ENCODE data around the gene QPCT.
"Not testable (repeated sequence)": the region's sequence is repeated elsewhere in the genome, so short reads cannot be mapped to it uniquely, and the experiment has no call there.

The QPCT gene

DNA sequence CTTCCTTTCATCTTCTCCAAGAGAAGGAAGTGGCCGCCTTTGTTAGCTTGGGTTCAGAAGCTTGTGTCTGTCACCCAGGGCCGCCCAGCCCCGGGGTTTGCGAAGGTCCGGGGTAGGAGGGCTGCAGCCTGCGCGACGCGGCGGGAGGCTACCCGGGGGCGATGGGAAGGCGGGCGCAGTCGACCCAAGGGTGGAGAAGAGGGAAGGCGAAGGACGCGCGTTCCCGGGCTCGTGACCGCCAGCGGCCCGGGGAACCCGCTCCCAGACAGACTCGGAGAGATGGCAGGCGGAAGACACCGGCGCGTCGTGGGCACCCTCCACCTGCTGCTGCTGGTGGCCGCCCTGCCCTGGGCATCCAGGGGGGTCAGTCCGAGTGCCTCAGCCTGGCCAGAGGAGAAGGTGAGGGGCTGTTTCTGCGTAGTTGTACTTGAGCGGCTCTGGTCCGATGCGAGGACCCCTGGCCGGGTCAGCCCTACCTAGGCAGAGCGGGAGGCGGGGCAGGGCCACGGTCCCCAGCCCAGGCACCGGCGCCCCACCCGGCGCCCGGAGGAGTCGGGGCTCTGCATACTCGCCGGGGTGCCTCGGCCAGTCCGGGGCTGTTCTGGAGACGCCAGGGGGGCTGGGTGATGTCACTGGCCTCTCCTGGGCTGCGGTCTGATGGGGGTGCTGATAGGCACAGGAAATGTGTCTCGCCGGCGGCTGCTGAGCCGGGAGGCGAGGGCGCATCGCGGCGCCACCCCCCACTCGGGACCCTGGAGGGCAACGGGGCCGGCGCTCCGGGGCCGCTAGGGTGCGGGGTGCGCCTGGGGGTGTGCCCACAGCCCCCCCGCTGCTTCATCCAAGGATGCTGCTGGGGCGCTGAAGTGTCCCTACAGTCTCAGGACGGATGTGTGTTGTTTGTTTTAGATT is at the start of gene QPCT:
TSS of gene QPCT (plus strand) at position 178 of the 909 bp plus-strand sequence. CDS start at position 280, 102 bp downstream.
- peak; percentile 64 for DNase-seq

DNA sequence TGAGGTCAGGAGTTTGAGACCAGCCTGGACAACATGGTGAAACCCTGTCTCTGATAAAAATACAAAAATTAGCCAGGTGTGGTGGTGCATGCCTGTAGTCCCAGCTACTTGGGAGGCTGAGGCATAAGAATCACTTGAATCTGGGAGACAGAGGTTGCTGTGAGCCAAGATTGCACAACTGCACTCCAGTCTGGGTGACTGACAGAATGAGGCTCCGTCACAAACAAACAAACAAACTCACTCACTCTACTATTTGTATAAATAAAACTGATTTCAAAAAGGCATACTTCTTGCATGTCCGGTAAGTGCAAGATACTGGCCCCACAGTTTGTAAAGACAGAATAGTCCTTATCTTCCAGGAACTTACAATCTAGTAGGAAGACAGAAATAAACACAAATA is 49.6 kb upstream of the QPCT start:
- not testable (repeated sequence) for DNase-seq

DNA sequence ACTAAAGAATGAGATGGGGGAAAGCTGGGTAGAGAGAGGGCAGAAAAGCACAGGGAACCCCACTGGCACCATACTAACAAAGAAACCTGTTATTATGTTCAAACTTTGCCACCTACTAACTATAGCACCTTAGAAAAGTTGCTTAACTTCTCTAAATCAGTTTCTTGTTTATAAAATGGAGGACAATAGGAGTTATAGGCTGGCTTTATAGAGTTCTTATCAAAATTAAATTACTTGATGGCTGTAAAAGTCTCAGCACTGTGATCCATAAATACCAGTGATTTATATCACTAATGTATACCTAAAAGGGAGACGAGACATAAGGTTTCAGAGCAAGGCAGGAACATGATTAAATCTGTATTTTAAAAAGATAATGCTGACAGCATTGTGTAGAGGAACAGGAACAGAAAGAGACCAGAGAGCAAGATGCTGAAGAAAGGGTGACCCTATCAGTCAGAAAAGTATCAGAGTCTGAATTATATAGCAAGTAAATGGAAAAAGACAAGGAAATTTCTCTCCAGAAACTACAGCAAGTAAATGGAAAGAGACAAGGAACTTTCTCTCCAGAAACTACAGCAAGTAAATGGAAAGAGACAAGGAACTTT is 48.9 kb upstream of the QPCT start:
- no peak for DNase-seq

DNA sequence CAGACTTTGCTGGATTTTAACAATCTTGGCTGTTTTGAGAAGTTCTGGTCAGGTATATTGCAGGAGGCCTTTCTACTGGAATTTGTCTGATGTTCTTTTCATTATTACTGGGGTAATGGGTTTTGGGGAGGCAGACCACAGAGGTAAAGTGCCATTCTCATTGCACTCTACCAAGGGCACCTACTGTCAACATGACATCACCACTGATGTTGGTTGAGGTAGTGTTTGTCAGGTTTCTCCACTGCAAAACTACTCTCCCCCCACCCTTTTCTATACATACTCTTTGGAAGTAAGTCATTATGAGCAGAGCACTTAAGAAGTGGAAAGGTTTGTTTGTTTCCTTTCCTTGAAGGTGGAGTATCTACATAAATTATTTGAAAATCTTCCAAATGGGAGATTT is 46.8 kb upstream of the QPCT start:
- DNase-seq: no peak

DNA sequence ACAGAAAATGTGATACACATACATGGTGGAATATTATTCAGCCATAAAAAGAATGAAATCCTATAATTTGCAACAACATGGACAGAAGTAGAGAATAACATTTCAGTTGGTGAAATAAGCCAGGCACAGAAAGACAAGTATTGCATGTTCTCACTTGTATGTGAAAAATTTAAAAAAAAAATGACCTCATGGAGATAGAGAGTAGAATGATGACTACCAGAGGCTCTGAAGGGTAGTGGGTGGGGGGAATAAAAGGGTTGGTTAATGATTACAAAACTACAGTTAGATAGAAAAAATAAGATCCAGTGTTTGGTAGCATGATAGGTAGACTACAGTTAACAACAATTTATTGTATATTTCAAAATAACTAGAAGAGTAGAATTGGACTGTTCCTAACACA is 44.3 kb upstream of the QPCT start:
- no peak for DNase-seq

DNA sequence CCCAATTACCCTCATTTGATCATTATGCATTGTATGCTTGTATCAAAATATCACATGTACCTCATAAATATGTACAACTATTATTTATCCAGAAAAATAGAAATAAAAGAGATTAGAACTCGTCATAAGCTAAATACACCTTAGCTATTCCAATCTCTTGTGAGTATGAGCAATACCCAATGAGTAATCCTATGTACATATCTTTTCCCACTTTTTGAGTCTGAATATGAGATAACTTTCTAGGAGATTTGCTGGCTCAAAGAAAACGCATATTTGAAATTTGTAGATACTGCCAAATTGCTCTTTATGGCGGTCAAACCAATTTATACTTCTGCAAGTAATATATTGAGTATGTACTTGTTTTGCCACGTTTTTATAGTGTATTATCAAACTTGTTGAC is 43.9 kb upstream of the QPCT start:
- no peak for DNase-seq

DNA sequence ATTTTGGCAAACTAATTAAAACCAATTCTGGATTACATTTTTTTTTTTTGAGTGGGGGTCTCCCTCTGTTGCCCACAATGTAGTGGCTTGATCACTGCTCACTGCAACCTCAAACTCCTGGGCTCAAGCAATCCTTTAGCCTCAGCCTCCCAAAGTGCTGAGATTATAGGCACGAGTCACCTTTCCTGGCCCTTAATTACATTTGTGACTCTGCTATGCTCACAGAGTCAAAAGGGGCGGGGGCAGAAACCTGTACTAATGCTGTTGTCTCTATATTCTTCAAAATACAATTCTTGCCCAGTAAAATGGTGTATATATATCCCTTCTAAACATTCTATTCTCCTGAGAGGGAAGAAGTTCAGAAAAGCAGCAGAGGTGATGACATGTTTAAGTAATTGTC is 43.0 kb upstream of the QPCT start:
- no peak for DNase-seq

DNA sequence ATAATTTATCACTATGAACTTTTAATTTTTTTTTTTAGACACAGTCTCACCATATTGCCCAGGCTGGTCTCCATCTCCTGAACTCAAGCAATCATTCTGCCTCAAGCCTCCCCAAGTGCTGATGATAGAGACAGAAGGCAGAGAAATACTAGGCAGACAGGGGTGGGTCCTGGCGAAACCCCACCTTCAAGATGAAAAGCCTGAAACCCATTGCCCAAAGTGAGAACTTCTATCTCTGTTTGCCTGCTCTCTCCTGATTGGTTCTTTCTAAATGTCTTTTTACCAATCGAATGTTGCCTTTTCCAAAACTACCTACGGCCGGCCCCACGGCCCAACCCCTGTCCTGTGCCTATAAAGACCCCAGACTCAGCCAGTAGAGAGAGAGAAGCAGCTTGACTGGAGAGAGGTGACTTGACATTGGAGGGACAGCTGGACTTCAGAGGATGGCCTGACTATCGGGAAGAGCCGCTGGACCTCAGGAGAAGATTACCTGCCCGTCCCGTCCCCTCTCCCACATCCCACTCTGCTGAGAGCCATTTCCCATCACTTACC is 41.7 kb upstream of the QPCT start:
- no peak for DNase-seq

DNA sequence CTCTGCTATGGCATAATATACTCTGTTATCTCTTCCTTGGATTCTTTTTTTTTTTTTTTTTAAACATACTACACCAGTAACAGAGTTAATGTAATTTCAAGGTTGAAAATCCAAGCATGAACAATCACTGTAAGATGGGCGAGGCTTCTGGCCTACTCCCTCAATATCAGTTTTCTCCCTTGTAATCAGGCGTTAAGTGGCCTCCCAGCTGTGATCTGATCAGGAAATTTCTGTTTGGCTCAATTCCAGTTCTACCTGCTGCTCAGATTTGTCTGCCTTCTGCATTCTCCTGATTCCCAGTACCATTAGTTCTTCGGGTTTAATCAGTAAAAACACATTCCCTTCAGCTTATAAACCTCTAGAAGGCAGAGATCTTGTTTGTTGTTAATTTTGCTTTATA is 38.4 kb upstream of the QPCT start:
- DNase-seq: peak; percentile 71

DNA sequence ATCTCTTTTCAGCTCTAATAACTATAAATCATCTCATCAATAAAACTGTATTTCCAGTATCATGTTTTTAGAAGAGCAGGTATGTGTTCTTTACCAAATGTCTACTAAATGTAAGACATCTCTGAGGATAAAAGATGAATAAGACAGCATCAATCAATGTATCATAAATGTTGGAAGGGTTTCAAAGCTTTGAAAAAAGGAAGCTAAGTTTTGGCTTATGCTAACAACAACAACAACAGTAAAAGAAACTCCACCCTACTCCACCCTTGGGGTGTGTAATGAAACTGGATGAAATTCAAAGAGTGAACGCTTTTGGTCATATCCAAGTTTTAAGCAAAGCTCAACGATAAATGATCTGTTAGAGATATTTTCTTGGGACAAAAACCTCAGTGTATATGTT is 36.9 kb upstream of the QPCT start:
- no peak for DNase-seq

DNA sequence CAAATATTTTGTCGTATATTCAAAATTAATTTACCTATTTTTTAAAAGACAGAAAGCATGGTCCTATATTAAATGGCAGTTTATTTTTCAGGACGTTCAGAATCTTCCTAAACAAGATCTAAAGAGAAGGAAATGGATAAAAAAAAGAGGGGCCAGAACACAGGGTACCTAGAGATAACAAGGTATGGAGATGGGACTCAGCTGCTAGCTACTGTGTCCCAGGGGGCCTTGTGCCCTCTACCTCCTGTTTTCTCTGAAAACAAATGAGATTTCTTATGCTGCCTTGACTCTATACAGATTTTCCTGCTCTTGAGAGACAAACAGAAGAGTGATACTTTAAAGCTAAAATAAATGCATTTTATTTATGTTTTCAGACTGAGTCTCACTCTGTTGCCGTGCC is 29.1 kb upstream of the QPCT start:
- no peak for DNase-seq

DNA sequence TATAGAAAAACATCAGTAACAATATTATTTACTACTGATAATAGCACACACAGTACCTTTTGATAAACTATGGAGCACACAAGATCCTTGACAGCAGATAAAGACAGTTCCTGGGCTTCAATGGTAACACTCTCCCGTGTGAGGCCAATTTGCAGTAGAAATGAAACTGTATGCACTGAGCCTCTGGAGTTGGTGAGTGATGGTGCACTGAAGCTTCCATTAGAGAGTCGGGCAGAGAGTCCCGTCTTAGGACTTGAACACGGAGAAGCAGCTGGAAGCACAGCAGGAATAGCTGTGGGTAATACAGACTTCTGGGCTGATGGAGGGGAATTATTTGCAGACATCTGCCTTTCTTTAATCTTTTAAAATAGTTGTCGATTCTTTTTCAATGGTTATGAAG is 28.2 kb upstream of the QPCT start:
- DNase-seq: no peak

DNA sequence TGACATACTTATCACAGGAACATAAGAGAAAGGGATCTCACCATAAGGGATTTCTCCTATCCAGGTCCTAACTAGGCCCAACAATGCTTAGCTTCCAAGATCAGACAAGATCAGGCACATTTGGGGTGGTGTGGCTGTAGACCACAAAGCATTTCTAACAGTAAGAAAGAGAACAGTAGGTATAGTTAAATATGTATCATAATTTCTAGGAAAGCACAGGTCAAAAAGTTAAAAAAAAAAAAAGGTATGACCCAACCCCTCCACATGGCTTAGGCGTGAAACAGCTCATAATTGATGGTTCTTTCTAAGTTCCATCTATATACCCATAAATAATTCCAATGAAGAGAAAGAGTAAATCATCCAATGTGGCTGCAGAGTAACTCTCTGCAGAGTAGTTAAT is 26.7 kb upstream of the QPCT start:
- DNase-seq: no peak

DNA sequence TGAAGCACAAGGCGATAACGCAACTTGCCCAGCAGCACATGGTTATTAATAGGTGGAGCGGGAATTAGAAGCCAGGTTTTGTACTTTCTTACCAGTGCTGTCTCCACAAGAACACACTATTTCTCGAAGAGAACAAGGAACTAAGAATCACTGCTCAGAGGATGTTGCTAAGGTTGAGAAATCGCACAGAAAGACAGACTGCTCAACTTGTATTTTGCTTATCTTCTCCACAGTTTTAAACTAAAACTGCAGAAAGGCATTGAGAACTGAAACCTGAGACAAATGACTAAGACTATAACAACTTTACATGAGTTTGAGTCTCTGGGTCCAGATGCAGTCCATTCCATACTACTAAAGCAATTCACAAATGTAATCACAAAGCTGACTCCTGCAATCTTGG is 26.0 kb upstream of the QPCT start:
- no peak for DNase-seq

DNA sequence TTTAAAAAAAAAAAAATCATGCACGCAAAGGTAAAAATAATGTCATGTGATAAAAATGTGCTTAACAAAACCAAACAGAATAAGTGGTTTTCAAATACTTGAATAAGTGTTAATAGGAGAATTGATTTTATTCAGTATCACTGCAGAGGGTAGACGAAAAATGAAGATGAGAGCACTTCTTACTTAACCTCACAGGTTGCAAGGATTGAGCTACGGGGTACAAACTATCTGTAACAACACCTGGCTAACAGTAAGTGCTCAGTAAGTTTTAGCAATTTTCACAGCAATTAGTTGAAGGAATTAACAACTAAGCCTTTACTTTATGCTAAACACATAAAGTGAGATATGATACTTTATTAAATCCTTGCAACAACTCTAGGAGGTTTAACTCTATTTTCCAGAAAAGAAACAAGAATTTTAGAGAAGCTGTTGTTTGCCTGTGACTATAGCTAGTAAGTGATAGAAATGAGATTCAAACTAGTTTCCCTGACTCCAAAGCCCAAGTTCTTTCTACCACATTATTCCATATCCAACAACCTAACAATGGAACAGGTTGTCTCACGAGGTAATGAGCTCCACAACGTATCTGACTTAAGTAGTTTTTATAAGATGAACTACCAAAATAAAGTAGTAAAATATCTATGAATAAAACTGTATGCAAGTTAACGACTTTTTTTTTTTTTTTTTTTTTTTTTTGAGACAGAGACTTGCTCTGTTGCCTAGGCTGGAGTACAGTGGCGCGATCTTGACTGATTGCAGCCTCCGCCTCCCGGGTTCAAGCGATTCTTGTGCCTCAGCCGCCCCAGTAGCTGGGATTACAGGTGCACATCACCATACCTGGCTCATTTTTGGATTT is 24.4 kb upstream of the QPCT start:
- no peak for DNase-seq

DNA sequence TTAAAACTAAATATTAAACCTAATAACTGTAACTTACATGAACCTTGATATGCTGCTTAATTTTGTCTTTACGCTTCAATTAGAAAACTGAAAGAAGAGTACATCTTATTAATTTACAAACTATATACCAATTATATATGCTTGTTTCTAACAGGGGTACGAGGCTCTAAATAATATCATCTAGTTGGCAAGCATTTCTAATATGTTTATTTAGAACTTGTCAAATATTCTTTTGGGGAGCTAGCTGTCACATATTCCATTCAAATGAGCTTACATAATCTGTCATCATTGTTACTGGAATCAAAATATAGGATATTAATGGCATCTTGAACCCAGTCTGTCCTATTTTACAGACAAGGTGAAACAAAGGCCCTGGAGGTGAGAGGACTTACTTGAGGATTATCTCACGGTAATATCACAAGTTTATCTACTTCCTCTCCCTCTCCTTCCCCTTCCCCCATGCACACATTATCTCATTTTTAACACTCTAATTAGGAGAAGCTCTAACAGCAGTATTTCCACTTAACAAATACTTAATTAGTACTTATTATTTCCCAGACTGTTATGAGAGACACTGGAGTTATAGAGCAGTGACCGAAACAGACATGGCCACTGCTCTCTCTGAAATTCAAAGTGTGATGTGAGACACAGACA is 23.3 kb upstream of the QPCT start:
- DNase-seq: no peak

DNA sequence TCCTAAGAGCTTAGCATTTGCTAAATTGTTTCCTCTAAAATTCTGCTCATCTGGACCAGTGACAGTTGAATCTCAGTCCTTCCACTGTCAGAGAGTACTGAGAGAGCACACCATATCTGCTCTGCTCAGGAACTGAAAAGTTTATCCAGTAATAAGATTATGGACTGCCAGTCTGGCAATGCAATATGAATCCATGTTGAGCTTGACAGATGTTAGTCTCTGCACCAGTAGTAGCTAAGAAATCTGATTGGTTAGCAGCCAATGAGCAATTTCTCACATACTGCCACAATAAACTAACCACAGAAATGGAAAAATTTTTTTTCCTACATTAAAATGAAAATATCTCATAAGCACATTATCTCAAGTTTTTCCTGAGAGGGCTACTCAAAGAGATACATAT is 22.1 kb upstream of the QPCT start:
- no peak for DNase-seq

DNA sequence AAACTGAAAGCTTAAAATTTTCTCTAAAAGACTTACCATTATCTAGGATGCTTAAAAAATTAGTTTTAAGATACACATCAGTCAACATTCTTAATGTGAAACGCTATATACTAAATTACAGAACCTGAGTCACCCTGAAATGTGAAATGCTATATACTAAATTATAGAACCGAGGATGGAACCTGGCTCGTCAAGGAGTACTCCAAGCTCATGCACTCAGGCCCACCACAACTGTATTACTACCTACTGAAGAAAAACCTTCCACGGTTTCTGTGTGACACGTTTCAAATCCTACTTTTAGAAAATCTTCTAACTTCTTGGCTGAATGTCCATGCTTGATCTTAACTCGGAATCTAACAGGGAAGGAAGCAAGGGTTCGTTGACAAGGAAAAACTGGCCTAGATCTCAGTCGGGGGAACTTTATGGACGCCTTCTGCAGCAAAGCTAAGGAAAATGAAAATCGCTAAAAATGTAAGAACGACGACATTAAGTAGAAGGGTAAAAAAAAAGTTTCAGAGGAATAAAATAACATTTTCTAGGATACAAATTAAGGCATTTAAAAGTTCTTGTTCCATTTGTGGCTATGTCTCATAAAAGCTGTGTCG is 21.2 kb upstream of the QPCT start:
- DNase-seq: no peak

DNA sequence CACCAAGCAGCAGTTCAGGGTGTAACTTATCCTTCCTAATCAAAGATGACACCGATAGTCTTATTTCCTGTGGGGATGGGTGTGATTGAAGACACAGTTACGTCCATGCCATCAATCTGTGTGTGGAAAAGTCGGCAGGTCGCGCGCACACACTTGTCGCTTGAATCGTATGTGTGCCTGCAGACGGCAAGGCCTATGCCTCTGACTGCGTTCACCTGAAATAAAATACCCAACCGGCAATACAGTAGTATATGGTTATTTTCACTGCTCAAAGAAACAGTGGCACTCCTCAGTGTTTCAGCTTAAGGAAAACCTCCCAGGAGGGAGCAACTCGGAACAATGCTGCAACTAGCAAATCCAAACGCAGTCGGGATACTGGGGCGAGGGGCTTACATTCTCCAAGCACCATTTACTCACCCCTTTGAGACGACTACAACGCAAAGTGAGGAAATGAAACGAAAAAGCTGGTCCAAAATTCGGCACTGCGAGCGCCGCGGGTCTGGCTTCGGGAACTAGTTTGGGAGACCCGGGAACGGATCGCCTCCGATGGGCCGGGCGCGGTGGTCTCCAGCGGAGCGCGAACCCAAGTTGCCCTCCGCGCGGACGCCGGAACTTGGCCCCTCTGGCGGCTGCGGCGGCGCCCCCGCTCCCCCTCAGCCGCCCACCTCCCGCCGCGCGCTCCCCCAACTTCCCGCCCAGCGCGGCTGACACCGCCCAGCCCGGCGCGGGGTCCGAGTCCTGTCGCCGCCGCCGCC is 20.5 kb upstream of the QPCT start:
- peak; percentile 40 for DNase-seq

DNA sequence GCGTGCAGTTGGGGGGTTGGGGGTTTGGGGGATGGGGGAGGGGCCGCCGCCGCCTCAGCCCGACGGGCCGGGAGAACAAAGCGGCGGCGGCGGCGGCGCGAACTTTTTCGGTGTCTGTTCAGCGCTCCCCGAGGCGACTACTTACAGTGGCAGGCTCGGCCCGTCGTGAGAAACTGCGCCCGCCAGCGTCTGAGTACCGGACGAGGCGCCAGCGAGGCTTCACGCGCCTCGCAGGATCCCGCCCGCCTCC is 20.0 kb upstream of the QPCT start:
- DNase-seq: no peak

DNA sequence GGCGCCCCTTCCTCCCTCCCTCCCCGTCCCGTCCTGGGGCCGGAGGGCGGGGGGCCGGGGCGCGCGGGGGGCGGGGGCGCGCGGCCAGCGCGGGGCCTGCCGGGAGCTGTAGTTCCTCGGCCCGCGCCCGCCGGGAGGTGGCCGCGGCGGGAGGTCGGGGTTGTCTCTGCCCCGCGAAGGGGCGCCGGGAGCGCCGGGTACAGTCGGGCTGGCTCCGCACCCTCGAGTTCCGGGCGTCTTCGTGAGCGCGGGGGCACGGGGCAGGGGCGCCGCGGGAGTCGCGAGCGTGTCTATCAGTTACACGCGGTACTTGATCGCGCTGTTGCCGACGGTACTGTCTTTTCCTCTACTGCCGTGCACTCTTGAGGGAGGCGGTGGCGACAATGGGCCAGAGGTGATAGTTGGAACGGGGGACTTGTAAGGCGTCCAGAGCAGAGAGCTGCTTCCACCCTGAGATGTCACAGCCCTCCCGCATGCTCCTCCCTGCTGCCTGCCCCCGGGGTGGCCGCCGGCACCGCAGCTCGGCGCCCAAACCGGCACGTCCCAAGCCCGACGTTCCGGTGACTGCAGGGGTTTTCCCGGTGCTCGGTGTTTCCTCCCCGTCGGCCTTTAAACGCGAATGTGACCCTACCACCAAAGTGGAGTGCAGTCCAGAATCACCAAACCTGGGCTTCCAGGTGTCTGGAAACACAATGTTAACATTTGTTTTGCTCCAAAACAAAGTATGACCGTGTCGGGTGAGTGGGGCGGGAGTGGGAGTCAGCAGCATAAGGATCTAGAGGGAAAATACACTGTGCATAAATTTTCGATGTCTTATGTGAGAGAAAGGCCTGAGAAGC is 19.4 kb upstream of the QPCT start, which contains the start of gene PRKD3:
TSS of gene PRKD3 (minus strand) at position 48 of the 839 bp plus-strand sequence. CDS start 8,309 bp downstream, outside the sequence.
- peak; percentile 43 for DNase-seq

Data from NCI-H510A treated with DMSO at 0.1 percent for 48 hours (cell line).